Endothelial cell of umbilical vein (primary cell): Measurements from ENCODE around the gene ITGB1. TPM values are rescaled to one million over a fixed set of nuclear protein-coding genes. Genes with fewer than 3 reads are reported as not detected.
A peak's percentile ranks its signal among the peaks of the same experiment; 100 is the strongest.

Experiments
- BruUV-seq: library from RNA; stranded (reverse); fragments of 400-500 nt; replicated peaks from 2 replicates; lab custom pipeline; 2021; lab: Mats Ljungman, UMichigan
- CTCF ChIA-PET: fragments of 300-600, 350-600 bp; sonication (Branson Sonifier 250); formaldehyde crosslinking; loops from one replicate; lab custom pipeline; 2021; ENCODE audit warnings: antibody characterized with exemption, inconsistent platforms; lab: Charles Lee
- POLR2A ChIA-PET: fragments of 300-600, 350-600 bp; sonication (Branson Sonifier 250); formaldehyde crosslinking; loops from one replicate; lab custom pipeline; 2021; ENCODE audit warnings: antibody characterized with exemption, inconsistent platforms; lab: Charles Lee
- DNase-seq: peaks from one replicate; pipeline ENCODE4 v3.0.0-alpha.2; 2011; ENCODE audit warnings: low read depth, low spot score
- FAIRE-seq: peaks from 2 replicates; lab custom pipeline; 2011; peaks lifted over from hg19 to GRCh38; lab: Jason Lieb, UNC
- H2AFZ ChIP-seq: 2 replicates; pipeline ENCODE4 v1.6.0; 2012; ENCODE audit warnings: low read depth, low read length, control low read depth, inconsistent platforms
- H3K27ac ChIP-seq: 2 replicates; pipeline ENCODE4 v1.5.1; 2011; ENCODE audit warnings: low read depth, mild to moderate bottlenecking, control low read depth, low read length, moderate library complexity; ENCODE audit not compliant: insufficient read depth
- H3K27me3 ChIP-seq, 2 experiments: 2 replicates each; pipeline versions ENCODE4 v1.6.0 to v1.6.1; 2011; ENCODE audit warnings: low read length in 2 of 2, mixed read lengths in 1 of 2; ENCODE audit not compliant: control insufficient read depth in 2 of 2, insufficient read depth in 2 of 2
- H3K36me3 ChIP-seq, 2 experiments: 2 replicates in 1 of 2; 3 replicates in 1 of 2; pipeline ENCODE4 v1.5.1; 2011; ENCODE audit warnings: low read length in 2 of 2, mild to moderate bottlenecking in 1 of 2, moderate library complexity in 1 of 2; ENCODE audit not compliant: control insufficient read depth in 2 of 2, insufficient read depth in 2 of 2; ENCODE audit errors: extremely low read depth in 1 of 2
- H3K4me1 ChIP-seq: 3 replicates; pipeline ENCODE4 v1.5.1; 2011; ENCODE audit warnings: mild to moderate bottlenecking, low read length; ENCODE audit not compliant: control insufficient read depth, insufficient read depth; ENCODE audit errors: extremely low read depth
- H3K4me2 ChIP-seq: 2 replicates; pipeline ENCODE4 v1.6.1; 2011; ENCODE audit warnings: low read length, control low read depth, mixed read lengths; ENCODE audit not compliant: insufficient read depth
- H3K4me3 ChIP-seq, 3 experiments: fragments of 200-600 bp in 1 of 3; sonication (generic), shearing (Covaris generic) in 1 of 3; replicated peaks in 1 of 3; 2 replicates each; pipeline ENCODE4 v1.5.1; 2011 to 2016; ENCODE audit warnings: control low read depth in 3 of 3, low read length in 3 of 3, mild to moderate bottlenecking in 2 of 3, inconsistent platforms in 1 of 3, low read depth in 1 of 3, moderate library complexity in 1 of 3; ENCODE audit not compliant: insufficient read depth in 1 of 3
- H3K79me2 ChIP-seq: 2 replicates; pipeline ENCODE4 v1.6.0; 2012; ENCODE audit warnings: low read length, inconsistent platforms; ENCODE audit not compliant: control insufficient read depth, insufficient read depth
- H3K9ac ChIP-seq: replicated peaks from 2 replicates; pipeline ENCODE3; 2011; ENCODE audit warnings: low read length, control low read depth; ENCODE audit not compliant: insufficient read depth; ENCODE audit errors: extremely low read depth
- H3K9me1 ChIP-seq: replicated peaks from 3 replicates; pipeline ENCODE4 v1.6.0; 2011; ENCODE audit warnings: mild to moderate bottlenecking, low read length; ENCODE audit not compliant: control insufficient read depth, insufficient read depth; ENCODE audit errors: extremely low read depth
- H3K9me3 ChIP-seq: replicated peaks from 2 replicates; pipeline ENCODE4 v1.5.1; 2012; ENCODE audit warnings: low read length, inconsistent platforms; ENCODE audit not compliant: control insufficient read depth, insufficient read depth
- H4K20me1 ChIP-seq: replicated peaks from 2 replicates; pipeline ENCODE3; 2011; ENCODE audit warnings: mild to moderate bottlenecking, low read length; ENCODE audit not compliant: control insufficient read depth, insufficient read depth; ENCODE audit errors: extremely low read depth
- CTCF ChIP-seq, 2 donors: IDR thresholded peaks; 1 replicate in 1 of 2; 2 replicates in 1 of 2; pipeline ENCODE4 v1.5.1; 2011; ENCODE audit warnings: low read length in 2 of 2, mild to moderate bottlenecking in 2 of 2, moderate library complexity in 2 of 2, control low read depth in 1 of 2, inconsistent platforms in 1 of 2, low read depth in 1 of 2; ENCODE audit not compliant: insufficient read depth in 1 of 2; ENCODE audit errors: extremely low read depth in 1 of 2
- EZH2 ChIP-seq: IDR thresholded peaks from 2 replicates; pipeline ENCODE4 v1.6.1; 2012; ENCODE audit warnings: borderline replicate concordance, low read depth, mild to moderate bottlenecking, moderate library complexity, low read length, inconsistent platforms; ENCODE audit not compliant: severe bottlenecking
- FOS ChIP-seq: IDR thresholded peaks from 2 replicates; pipeline ENCODE4 v1.6.1; 2011; ENCODE audit warnings: mild to moderate bottlenecking, low read length, moderate library complexity, borderline replicate concordance; ENCODE audit not compliant: insufficient read depth
- GATA2 ChIP-seq: IDR thresholded peaks from 2 replicates; pipeline ENCODE4 v1.7.0; 2011; ENCODE audit warnings: low read depth, mild to moderate bottlenecking, moderate library complexity, mixed read lengths, low read length; ENCODE audit not compliant: insufficient read length, insufficient read depth
- MAX ChIP-seq: IDR thresholded peaks from 2 replicates; pipeline ENCODE4 v1.6.1; 2011; ENCODE audit not compliant: insufficient read depth, insufficient read length
- MYC ChIP-seq: IDR thresholded peaks from one replicate; pipeline ENCODE4 v1.6.1; 2011; ENCODE audit warnings: mild to moderate bottlenecking, low read depth, low read length
- POLR2A ChIP-seq: IDR thresholded peaks from 2 replicates; pipeline ENCODE4 v1.6.1; 2012; ENCODE audit warnings: low read depth, mild to moderate bottlenecking, control low read depth, low read length
- POLR2AphosphoS5 ChIP-seq: IDR thresholded peaks from 2 replicates; pipeline ENCODE4 v1.6.1; 2012; ENCODE audit warnings: low read depth, mild to moderate bottlenecking, control low read depth, low read length, moderate library complexity; ENCODE audit not compliant: insufficient read depth
- dilution Hi-C: fragments of 300-500 bp; cut with MboI; formaldehyde crosslinking; loops from one replicate; pipeline ENCODE4 v1.15.0; 2019; ENCODE audit warnings: low sequenced_read_pairs; ENCODE audit not compliant: extremely low pct_ligation_motif_present
- intact Hi-C: fragments of 100-400 bp; cut with micrococcal nuclease; formaldehyde crosslinking; loops from one replicate; pipeline ENCODE4 v1.10.0; 2022
- polyA plus RNA-seq, 4 experiments: library from polyadenylated mRNA; depleted of rRNA in 3 of 4; stranded (reverse) in 3 of 4; unstranded in 1 of 4; fragments of >200 nt; gene quantifications; 2 replicates each; pipeline versions ENCODE4 v1.2.1 to v1.2.3, GENCODE V29; 2011 to 2012; ENCODE audit warnings: missing spikeins in 1 of 4
- total RNA-seq: library from RNA; stranded (reverse); gene quantifications from 2 replicates; pipeline ENCODE4 v1.2.3, GENCODE V29; 2021

ITGB1 gene
- total and polyA plus RNA-seq, 2 donors (not counting 3 experiments of a cell fraction or from before 2014, with no cell fraction given): 424 to 1,147 TPM

- H3K79me2 ChIP-seq: no peaks in the 10 kb centered on the region
- H3K27me3 ChIP-seq: no peaks in the 10 kb centered on the region
- H3K36me3 ChIP-seq: no peaks in the 10 kb centered on the region
- peak overlapping the region; percentile 84 for H3K27ac ChIP-seq
- CTCF ChIA-PET: interaction anchor here (0.8 to 2.0 kb wide), 6 partner anchors 19 to 53 kb away, joined by 3 to 8 read pairs (median 3); no protein-coding TSS in a partner anchor
- H3K4me1 ChIP-seq: peaks cover 57% of the 10 kb centered on the region
- dilution Hi-C loops: no loop called here
- FAIRE-seq (no peak), DNase-seq (no peak)
- no peak overlapping the region for H3K4me3 ChIP-seq
- H3K9me3 ChIP-seq: no peaks in the 10 kb centered on the region
- no peaks in the 10 kb centered on the region for H4K20me1 ChIP-seq
- BruUV-seq: no TSS peak
- no peak for TF ChIP-seq FOS
- TF ChIP-seq CTCF (IDR thresholded peaks at IDR 0.05; ENCODE audit: extremely low read depth in 1 of 2, insufficient read depth in 1 of 2, low read depth in 1 of 2, low read length in 2 of 2): no peak
- no peak for TF ChIP-seq GATA2
- no peak for TF ChIP-seq MAX
- TF ChIP-seq EZH2: no peak
- TF ChIP-seq MYC: no peak
- TF ChIP-seq POLR2A: no peak
- TF ChIP-seq POLR2AphosphoS5: no peak
- peak overlapping the region; percentile 50 for H3K9ac ChIP-seq
- H2AFZ ChIP-seq: no peak overlapping the region
- H3K4me2 ChIP-seq: peak overlapping the region; percentile 66
- H3K9me1 ChIP-seq: no peaks in the 10 kb centered on the region
- POLR2A ChIA-PET: interaction anchor here (0.7 to 1.3 kb wide), 2 partner anchors 23 to 31 kb away, joined by 3 to 5 read pairs; no protein-coding TSS in a partner anchor
- intact Hi-C loops: no loop called here
Measured at GRCh38 chr10:32985341-32985764, 27.3 kb upstream of the ITGB1 start.
